ENCODE data around the gene FAM216B.
"Not testable (repeated sequence)": the region's sequence is repeated elsewhere in the genome, so short reads cannot be mapped to it uniquely, and the experiment has no call there.

Gene FAM216B

GRCh38 chr13:42798118-42798517, 16.7 kb downstream of the FAM216B start:
- Histone ChIP-seq H3K4me1 (ENCODE audit: insufficient read depth, low read length) (0 out of 2 replicates have a peak, but pooled peaks cover 7% of the 10 kb centered on the region), H3K9ac (ENCODE audit: low read depth, low read length) (no peak overlapping the region), H3K9me3 (ENCODE audit: control insufficient read depth, insufficient read depth, low read length) (peaks cover 2% of the 10 kb centered on the region; the same call in 1 of the 2 replicates), H3K36me3 (ENCODE audit: insufficient read depth, low read length) (no peaks in the 10 kb centered on the region)

GRCh38 chr13:42800109-42800643, 18.8 kb downstream of the FAM216B start:
- H3K9ac ChIP-seq (ENCODE audit: low read depth, low read length), result no peak overlapping the region
- H3K36me3 ChIP-seq (ENCODE audit: insufficient read depth, low read length), result no peaks in the 10 kb centered on the region
- peaks cover 2% of the 10 kb centered on the region; the same call in 1 of the 2 replicates for H3K9me3 ChIP-seq (ENCODE audit: control insufficient read depth, insufficient read depth, low read length)

GRCh38 chr13:42803563-42804204, 22.3 kb downstream of the FAM216B start:
- no peak overlapping the region for H3K9ac ChIP-seq (ENCODE audit: low read depth, low read length)
- H3K4me1 ChIP-seq (ENCODE audit: insufficient read depth, low read length), result peaks cover 11% of the 10 kb centered on the region
- H3K36me3 ChIP-seq (ENCODE audit: insufficient read depth, low read length), result no peaks in the 10 kb centered on the region
- peaks cover 2% of the 10 kb centered on the region; the same call in 1 of the 2 replicates for H3K9me3 ChIP-seq (ENCODE audit: control insufficient read depth, insufficient read depth, low read length)

More at GRCh38 chr13:42800109-42800643, 18.8 kb downstream of the FAM216B start:
- peaks cover 6% of the 10 kb centered on the region; the same call in 1 of the 2 replicates for H3K4me1 ChIP-seq (ENCODE audit: insufficient read depth, low read length)

DNA sequence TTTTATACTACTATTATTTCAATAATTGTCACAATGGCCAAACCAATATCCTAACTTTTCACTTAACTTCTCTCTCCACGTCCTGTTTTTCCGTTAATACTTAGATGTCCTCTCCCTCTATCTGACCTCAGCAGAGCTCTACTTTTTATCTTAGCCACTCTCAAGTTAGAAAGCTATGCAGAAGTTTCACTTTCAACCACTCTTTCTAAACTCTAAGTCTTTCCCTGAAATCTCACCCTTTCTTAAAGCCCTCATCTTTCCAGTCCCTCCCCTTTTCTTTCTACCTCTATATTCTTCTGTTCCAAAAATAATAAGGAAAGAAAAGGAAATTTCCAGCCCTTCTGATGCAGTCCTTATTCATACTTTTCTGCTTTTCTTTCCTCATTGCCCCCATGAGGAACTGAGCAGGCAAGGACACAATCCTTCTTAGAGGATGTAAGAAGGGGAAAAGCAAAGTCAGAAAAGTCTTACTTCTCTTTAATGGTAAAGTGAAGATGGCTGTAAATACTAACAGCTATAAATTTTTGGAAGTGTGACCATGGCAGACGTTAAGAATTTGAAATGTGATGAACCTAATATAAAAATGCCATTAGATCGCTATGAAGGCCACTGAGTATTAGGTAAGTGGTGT, 23.0 kb downstream of the FAM216B start:
- Histone ChIP-seq H3K36me3 (ENCODE audit: insufficient read depth, low read length) (no peaks in the 10 kb centered on the region), H3K9me3 (ENCODE audit: control insufficient read depth, insufficient read depth, low read length) (peaks cover 2% of the 10 kb centered on the region; the same call in 1 of the 2 replicates), H3K9ac (ENCODE audit: low read depth, low read length) (no peak overlapping the region), H3K4me1 (ENCODE audit: insufficient read depth, low read length) (peaks cover 11% of the 10 kb centered on the region)

DNA sequence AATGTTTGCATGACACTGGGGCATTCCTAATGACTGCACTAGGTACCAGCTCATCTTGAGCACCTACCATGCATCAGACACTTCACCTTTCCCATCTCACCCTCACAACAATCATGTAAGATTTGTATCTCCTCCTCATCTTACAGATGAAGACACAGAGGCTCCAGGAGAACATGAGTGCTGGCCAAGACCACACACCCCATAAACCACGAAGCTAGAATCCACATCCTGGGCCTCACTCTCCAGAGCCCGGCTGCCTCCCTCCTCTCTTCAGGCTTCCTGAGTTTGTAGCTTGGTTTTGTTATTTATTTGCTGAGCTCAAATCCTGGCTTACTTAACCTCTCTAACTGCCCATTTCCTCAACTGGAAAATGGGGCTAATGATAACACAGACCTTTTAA, 25.9 kb downstream of the FAM216B start:
- Histone ChIP-seq H3K9me3 (ENCODE audit: control insufficient read depth, insufficient read depth, low read length) (peaks cover 2% of the 10 kb centered on the region; the same call in 1 of the 2 replicates), H3K9ac (ENCODE audit: low read depth, low read length) (no peak overlapping the region), H3K4me1 (ENCODE audit: insufficient read depth, low read length) (peaks cover 11% of the 10 kb centered on the region), H3K36me3 (ENCODE audit: insufficient read depth, low read length) (peaks cover 7% of the 10 kb centered on the region)

GRCh38 chr13:42807866-42808265, 26.5 kb downstream of the FAM216B start:
- H3K9ac ChIP-seq (ENCODE audit: low read depth, low read length), result no peak overlapping the region
- no peaks in the 10 kb centered on the region; the same call in 1 of the 2 replicates for H3K9me3 ChIP-seq (ENCODE audit: control insufficient read depth, insufficient read depth, low read length)
- peaks cover 11% of the 10 kb centered on the region for H3K4me1 ChIP-seq (ENCODE audit: insufficient read depth, low read length)
- H3K36me3 ChIP-seq (ENCODE audit: insufficient read depth, low read length), result peaks cover 10% of the 10 kb centered on the region

DNA sequence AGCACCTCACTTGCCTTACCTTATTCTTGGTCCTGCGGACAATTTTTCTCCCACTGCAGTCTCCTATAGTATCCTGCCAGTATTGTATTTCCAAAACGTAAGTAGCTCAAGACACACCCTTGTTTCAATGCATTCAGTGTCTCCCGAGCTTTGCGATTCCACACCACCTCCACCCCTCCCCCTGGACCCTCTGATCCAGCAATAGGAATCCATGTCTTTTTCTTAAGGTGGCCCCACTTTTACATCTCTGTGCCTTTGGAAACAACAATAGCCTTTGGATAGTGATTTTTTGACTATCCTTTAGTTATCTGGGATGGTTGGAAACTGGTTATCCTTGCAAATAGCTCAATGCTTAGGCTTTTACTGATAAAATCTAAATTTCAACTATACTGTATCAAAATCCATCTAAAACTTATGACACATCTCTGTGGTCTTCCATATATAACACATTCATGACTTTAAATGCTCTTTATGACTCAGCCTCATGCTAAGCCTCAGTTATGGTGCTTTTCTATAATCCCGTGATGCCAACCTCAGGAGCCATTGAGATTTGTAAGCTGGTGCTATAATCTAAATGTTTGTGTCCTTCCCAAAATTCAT, 27.1 kb downstream of the FAM216B start:
- Histone ChIP-seq H3K4me1 (ENCODE audit: insufficient read depth, low read length) (peaks cover 11% of the 10 kb centered on the region), H3K9ac (ENCODE audit: low read depth, low read length) (no peak overlapping the region), H3K9me3 (ENCODE audit: control insufficient read depth, insufficient read depth, low read length) (no peaks in the 10 kb centered on the region), H3K36me3 (ENCODE audit: insufficient read depth, low read length) (peaks cover 10% of the 10 kb centered on the region)

DNA sequence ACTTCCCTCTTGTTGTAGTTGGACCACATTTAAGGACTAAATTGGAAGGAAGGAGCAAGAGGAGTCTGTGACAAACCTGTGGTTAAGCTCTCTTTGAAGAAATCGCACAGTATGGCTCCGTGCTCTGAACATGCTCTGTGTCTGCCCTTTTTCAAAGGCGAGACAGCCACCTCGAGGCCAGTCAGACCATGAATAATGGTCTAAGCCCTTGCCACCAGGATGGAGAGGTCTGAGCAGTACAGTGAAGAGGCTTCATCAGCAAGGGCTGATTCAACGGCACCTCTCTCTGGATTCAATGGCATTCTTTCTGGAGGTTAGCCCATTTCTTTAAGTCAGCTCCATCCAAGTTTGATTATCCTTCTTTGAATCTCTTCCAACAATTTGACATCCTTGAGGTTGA, 30.9 kb downstream of the FAM216B start:
- H3K4me1 ChIP-seq (ENCODE audit: insufficient read depth, low read length), result peaks cover 5% of the 10 kb centered on the region; the same call in 1 of the 2 replicates
- no peak overlapping the region for H3K9ac ChIP-seq (ENCODE audit: low read depth, low read length)
- no peaks in the 10 kb centered on the region; the same call in 1 of the 2 replicates for H3K9me3 ChIP-seq (ENCODE audit: control insufficient read depth, insufficient read depth, low read length)
- peaks cover 15% of the 10 kb centered on the region for H3K36me3 ChIP-seq (ENCODE audit: insufficient read depth, low read length)

DNA sequence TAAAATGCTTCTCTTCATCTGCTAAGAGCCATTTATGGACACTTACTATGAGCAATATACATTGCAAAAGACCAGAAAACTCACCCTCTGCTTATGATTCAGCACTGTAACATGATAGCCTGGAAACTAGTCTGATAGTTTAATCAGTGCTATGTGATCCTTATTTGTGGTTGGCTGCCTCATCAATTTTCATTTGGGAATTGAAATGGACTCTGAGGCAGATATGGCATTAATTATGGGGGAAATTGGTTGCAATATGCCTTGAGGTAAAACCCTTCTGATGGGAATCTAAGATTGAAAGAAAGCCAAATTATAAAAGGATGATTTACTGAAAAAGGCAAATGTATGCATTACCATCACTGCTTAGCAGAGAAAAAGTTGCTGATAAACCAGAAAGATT, 33.5 kb downstream of the FAM216B start:
- Histone ChIP-seq H3K9ac (ENCODE audit: low read depth, low read length) (no peak overlapping the region), H3K9me3 (ENCODE audit: control insufficient read depth, insufficient read depth, low read length) (no peaks in the 10 kb centered on the region; the same call in none of the 2 replicates), H3K4me1 (ENCODE audit: insufficient read depth, low read length) (no peaks in the 10 kb centered on the region), H3K36me3 (ENCODE audit: insufficient read depth, low read length) (peaks cover 15% of the 10 kb centered on the region)

DNA sequence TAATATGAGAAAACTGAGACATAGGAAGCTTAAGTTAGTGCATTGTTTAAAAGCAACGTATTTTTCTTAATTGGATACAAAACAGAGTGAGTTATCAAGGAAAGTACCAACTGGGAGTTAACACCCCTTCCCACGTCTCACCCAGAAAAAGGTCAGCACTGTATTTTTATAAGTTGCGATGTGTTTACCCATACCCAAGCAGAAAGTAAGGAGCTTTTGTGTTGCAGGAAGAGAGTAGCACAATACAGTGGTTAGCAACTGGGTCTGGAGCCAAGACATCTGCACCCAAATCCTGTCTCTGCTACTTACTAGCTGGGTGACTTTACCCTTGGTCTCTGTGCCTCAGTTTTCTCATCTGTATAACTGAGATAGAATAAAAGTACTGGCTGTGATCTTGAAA, 34.3 kb downstream of the FAM216B start:
- Histone ChIP-seq H3K9me3 (ENCODE audit: control insufficient read depth, insufficient read depth, low read length) (no peaks in the 10 kb centered on the region; the same call in none of the 2 replicates), H3K36me3 (ENCODE audit: insufficient read depth, low read length) (peaks cover 15% of the 10 kb centered on the region), H3K9ac (ENCODE audit: low read depth, low read length) (no peak overlapping the region), H3K4me1 (ENCODE audit: insufficient read depth, low read length) (no peaks in the 10 kb centered on the region)

DNA sequence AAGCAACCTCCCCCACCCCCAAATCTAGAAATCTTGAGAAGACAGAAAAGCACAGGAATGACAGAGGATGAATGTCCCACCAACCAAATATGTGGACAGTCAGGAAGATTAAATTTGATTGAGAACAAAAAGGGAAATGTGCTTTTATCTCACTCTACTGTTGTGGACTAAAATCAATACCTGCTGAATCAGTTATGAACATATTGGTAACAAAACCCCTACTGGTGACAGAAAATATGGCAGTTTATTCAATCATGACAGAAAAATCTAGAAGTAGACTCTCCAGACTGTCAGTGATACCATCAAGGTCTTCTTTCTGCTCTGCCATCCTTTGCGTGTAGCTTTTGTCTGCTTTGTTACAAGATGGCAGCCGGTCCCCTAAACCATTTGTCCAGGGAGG, 35.2 kb downstream of the FAM216B start:
- no peak overlapping the region for H3K9ac ChIP-seq (ENCODE audit: low read depth, low read length)
- peaks cover 11% of the 10 kb centered on the region for H3K36me3 ChIP-seq (ENCODE audit: insufficient read depth, low read length)
- no peaks in the 10 kb centered on the region; the same call in none of the 2 replicates for H3K9me3 ChIP-seq (ENCODE audit: control insufficient read depth, insufficient read depth, low read length)
- H3K4me1 ChIP-seq (ENCODE audit: insufficient read depth, low read length), result no peaks in the 10 kb centered on the region

- H3K9ac ChIP-seq (ENCODE audit: low read depth, low read length); H3K36me3 ChIP-seq (ENCODE audit: insufficient read depth, low read length); H3K9me3 ChIP-seq (ENCODE audit: control insufficient read depth, insufficient read depth, low read length); H3K4me1 ChIP-seq (ENCODE audit: insufficient read depth, low read length): not testable (repeated sequence)
Measured at GRCh38 chr13:42819687-42820086, 38.3 kb downstream of the FAM216B start.

DNA sequence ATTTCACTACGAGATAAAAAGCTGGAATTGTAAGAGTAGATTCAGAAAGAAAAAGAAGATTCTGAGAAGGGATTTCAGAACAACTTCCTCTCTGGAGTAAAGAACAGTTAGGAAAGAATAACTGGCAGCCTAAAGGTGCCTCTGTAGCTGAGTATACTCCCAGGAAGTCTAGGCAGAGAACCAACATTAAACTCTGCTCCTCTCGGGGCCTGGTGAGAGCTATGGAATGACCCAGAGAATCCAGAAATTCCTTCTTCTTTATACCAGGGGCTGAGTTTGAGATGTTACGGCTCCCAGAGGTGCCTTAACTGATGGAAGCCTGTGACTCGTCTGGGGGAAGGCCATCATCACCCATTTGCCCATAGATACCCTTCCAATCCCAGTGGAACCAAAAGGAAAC, 39.1 kb downstream of the FAM216B start:
- peaks cover 5% of the 10 kb centered on the region; the same call in 1 of the 2 replicates for H3K36me3 ChIP-seq (ENCODE audit: insufficient read depth, low read length)
- H3K4me1 ChIP-seq (ENCODE audit: insufficient read depth, low read length), result no peaks in the 10 kb centered on the region
- no peaks in the 10 kb centered on the region; the same call in none of the 2 replicates for H3K9me3 ChIP-seq (ENCODE audit: control insufficient read depth, insufficient read depth, low read length)
- no peak overlapping the region for H3K9ac ChIP-seq (ENCODE audit: low read depth, low read length)

DNA sequence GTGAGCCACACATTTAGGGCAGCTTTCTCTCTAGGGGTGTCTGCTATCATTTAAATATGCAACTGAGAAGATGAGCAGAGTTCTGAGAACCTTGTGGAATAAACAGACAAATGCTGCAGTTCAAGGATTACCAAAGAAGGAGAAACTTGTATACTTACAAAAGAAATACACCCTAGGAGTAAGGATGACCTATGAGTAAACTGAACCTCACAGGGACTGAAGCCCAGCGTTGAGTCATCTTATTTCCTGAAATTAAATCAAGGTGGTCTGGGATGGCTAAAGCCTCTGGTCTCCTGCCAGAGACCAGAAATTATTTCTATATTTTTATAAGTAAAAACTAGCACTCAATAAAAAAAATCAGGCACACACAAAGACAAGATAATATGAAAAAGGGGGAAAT, 40.1 kb downstream of the FAM216B start:
- H3K9me3 ChIP-seq (ENCODE audit: control insufficient read depth, insufficient read depth, low read length), result no peaks in the 10 kb centered on the region; the same call in none of the 2 replicates

More for the DNA sequence above, 40.1 kb downstream of the FAM216B start:
- no peak overlapping the region for H3K9ac ChIP-seq (ENCODE audit: low read depth, low read length)
- H3K36me3 ChIP-seq (ENCODE audit: insufficient read depth, low read length), result peaks cover 5% of the 10 kb centered on the region; the same call in 1 of the 2 replicates
- H3K4me1 ChIP-seq (ENCODE audit: insufficient read depth, low read length), result no peaks in the 10 kb centered on the region
